ENCODE results near the gene FICD. TPM values are rescaled to one million over a fixed set of nuclear protein-coding genes. Genes with fewer than 3 reads are reported as not detected.

FICD gene
- total RNA-seq, 1 donor from 2014 or later: 6.9 TPM

DNA sequence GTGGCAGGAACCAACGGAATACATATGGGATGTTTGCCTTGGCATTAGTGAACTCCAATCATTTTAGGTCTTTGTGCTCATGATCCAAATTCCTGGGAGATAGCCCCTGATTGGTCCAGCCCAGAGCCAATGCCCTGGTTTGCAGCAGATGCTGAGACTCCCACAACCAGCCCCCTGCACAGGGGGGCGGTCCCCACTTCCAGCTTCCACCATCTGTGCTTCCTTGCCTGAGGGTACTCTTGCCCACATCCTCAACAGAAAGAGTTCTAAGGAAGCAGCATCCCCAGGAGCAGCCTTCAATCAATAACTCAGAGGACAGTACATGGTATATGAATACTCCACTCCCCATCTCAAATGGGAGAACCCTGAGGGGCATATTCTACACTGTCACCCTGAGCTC lies 39.7 kb upstream of the FICD start:
- TF ChIP-seq, protein P1, sequence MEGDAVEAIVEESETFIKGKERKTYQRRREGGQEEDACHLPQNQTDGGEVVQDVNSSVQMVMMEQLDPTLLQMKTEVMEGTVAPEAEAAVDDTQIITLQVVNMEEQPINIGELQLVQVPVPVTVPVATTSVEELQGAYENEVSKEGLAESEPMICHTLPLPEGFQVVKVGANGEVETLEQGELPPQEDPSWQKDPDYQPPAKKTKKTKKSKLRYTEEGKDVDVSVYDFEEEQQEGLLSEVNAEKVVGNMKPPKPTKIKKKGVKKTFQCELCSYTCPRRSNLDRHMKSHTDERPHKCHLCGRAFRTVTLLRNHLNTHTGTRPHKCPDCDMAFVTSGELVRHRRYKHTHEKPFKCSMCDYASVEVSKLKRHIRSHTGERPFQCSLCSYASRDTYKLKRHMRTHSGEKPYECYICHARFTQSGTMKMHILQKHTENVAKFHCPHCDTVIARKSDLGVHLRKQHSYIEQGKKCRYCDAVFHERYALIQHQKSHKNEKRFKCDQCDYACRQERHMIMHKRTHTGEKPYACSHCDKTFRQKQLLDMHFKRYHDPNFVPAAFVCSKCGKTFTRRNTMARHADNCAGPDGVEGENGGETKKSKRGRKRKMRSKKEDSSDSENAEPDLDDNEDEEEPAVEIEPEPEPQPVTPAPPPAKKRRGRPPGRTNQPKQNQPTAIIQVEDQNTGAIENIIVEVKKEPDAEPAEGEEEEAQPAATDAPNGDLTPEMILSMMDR (IDR thresholded peaks at IDR 0.05): no peak
- TF ChIP-seq POLR2AphosphoS5 (IDR thresholded peaks at IDR 0.05; ENCODE audit: insufficient read depth in 1 of 2, low read depth in 1 of 2) (no peak), POLR2A (IDR thresholded peaks at IDR 0.05) (no peak)
- no peaks in the 10 kb centered on the region for H3K27me3 ChIP-seq
- no peaks in the 10 kb centered on the region for H3K9me3 ChIP-seq
- H3K36me3 ChIP-seq: no peaks in the 10 kb centered on the region
- no peak overlapping the region for H3K4me3 ChIP-seq
- no peak for DNase-seq (ENCODE audit: extremely low spot score in 2 of 2)
- no peak overlapping the region for H3K27ac ChIP-seq
- H3K4me1 ChIP-seq: no peaks in the 10 kb centered on the region
- intact Hi-C loops (cut with DNase I): no loop called here

DNA sequence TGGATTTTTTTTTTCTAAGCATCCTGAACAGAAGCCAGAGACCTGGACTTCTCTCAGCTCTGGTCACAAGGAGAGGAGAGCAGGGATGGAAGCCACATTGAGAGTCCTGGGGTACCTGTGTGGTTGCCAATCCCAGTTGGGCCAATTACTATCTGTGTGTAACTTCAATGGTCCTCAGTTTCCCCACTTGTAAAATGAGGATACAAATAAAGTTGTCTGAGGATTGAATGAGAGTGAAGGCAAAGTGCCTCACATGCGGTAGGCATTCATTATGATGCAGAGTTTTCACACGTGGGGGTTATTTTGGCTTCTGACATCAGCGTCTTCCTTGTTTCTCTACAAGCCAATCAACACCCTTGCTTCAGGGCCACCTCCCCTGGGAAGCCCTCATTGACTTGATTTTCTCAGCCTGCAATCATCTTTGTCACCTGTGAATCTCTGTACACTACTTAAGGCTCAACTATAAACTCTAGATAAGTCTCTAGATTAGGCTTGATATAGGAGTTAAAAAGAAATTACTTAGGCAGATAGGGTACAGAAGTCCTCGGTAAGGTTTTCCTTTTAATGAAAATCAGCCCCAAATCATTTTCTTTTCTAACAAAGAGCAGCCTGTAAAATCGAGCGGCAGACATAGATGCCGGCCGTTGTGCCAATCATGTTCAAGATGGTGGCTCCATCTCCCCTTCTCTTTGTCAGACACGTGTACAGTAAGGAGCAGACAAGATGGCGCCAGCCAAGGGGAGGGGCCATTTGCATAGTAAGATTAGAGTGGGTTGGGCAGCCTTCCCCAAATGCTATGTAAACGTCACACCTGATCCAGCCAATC lies 37.8 kb upstream of the FICD start:
- H3K4me3 ChIP-seq: no peak overlapping the region
- H3K27me3 ChIP-seq: no peaks in the 10 kb centered on the region
- H3K36me3 ChIP-seq: no peaks in the 10 kb centered on the region
- H3K27ac ChIP-seq: no peak overlapping the region
- no peaks in the 10 kb centered on the region for H3K9me3 ChIP-seq
- no peaks in the 10 kb centered on the region for H3K4me1 ChIP-seq
- intact Hi-C loops (cut with DNase I): no loop called here
- TF ChIP-seq, protein P1 (IDR thresholded peaks at IDR 0.05): no peak
- TF ChIP-seq POLR2AphosphoS5 (IDR thresholded peaks at IDR 0.05; ENCODE audit: insufficient read depth in 1 of 2, low read depth in 1 of 2) (no peak), POLR2A (IDR thresholded peaks at IDR 0.05) (no peak)
- DNase-seq (ENCODE audit: extremely low spot score in 2 of 2): no peak

- intact Hi-C loops (cut with DNase I): no loop called here
- Histone ChIP-seq H3K27ac (no peak overlapping the region), H3K9me3 (no peaks in the 10 kb centered on the region), H3K27me3 (no peaks in the 10 kb centered on the region), H3K4me1 (no peaks in the 10 kb centered on the region), H3K36me3 (no peaks in the 10 kb centered on the region), H3K4me3 (no peak overlapping the region)
- TF ChIP-seq, protein P1 (IDR thresholded peaks at IDR 0.05): no peak
- TF ChIP-seq POLR2AphosphoS5 (IDR thresholded peaks at IDR 0.05; ENCODE audit: insufficient read depth in 1 of 2, low read depth in 1 of 2): no peak
- TF ChIP-seq POLR2A (IDR thresholded peaks at IDR 0.05): no peak
- no peak for DNase-seq (ENCODE audit: extremely low spot score in 2 of 2)
Measured at GRCh38 chr12:108477881-108478259, 37.2 kb upstream of the FICD start.

GRCh38 chr12:108478611-108479206 lies 36.4 kb upstream of the FICD start:
- intact Hi-C loops (cut with DNase I): no loop called here
- TF ChIP-seq POLR2A (IDR thresholded peaks at IDR 0.05) (no peak), POLR2AphosphoS5 (IDR thresholded peaks at IDR 0.05; ENCODE audit: insufficient read depth in 1 of 2, low read depth in 1 of 2) (no peak)
- TF ChIP-seq, protein P1 (IDR thresholded peaks at IDR 0.05): no peak
- Histone ChIP-seq H3K27me3 (no peaks in the 10 kb centered on the region), H3K27ac (no peak overlapping the region), H3K9me3 (no peaks in the 10 kb centered on the region), H3K36me3 (no peaks in the 10 kb centered on the region), H3K4me3 (no peak overlapping the region), H3K4me1 (no peaks in the 10 kb centered on the region)
- no peak for DNase-seq (ENCODE audit: extremely low spot score in 2 of 2)
